ENCODE results near the gene CACNA1A. TPM values are rescaled to one million over a fixed set of nuclear protein-coding genes. Genes with fewer than 3 reads are reported as not detected.
A peak's percentile ranks its signal among the peaks of the same experiment; 100 is the strongest.

CACNA1A gene
- total RNA-seq, 1 experiment from 2014 or later, result not detected

- BruUV-seq (replicated peaks), result no TSS peak
- intact Hi-C loops (cut with micrococcal nuclease), result loop anchor here (1.0 to 5.0 kb wide), 2 partner anchors 8 to 1364 kb away; partner anchors contain the start of gene TECR
- Mint-ChIP-seq H3K9me3 (ENCODE audit: unreplicated experiment) (no peaks in the 10 kb centered on the region), H3K27me3 (ENCODE audit: insufficient read depth, unreplicated experiment) (no peaks in the 10 kb centered on the region), H3K4me3 (ENCODE audit: unreplicated experiment) (peak overlapping the region; percentile 62), H3K4me1 (ENCODE audit: insufficient read depth, unreplicated experiment) (peaks cover 22% of the 10 kb centered on the region), H3K27ac (ENCODE audit: low read depth, unreplicated experiment) (peak overlapping the region; percentile 85), H3K36me3 (ENCODE audit: insufficient read depth, unreplicated experiment) (no peaks in the 10 kb centered on the region)
- peak; percentile 99 for DNase-seq (ENCODE audit: unreplicated experiment)
- no peak for TF ChIP-seq CTCF (IDR thresholded peaks at IDR 0.05; ENCODE audit: unreplicated experiment)
- POLR2A ChIA-PET, result interaction anchor here (0.6 to 7.2 kb wide), 11 partner anchors 8 to 1363 kb away, joined by 3 to 101 read pairs (median 4); partner anchors contain the start of genes DNAJB1, GCDH, IER2 and NACC1
- CTCF ChIA-PET, result interaction anchor here (0.5 to 1.5 kb wide), 6 partner anchors 10 to 180 kb away, joined by 3 to 6 read pairs (median 3); partner anchors contain the start of genes IER2 and STX10
Measured at GRCh38 chr19:13162724-13163608, 343.3 kb downstream of the CACNA1A start.

- intact Hi-C loops (cut with micrococcal nuclease), result loop anchor here (5.0 kb wide), 1 partner anchor 1367 kb away; the partner anchor contains the start of gene TECR
- Mint-ChIP-seq H3K36me3 (ENCODE audit: insufficient read depth, unreplicated experiment) (peaks cover 6% of the 10 kb centered on the region), H3K27ac (ENCODE audit: low read depth, unreplicated experiment) (no peak overlapping the region), H3K27me3 (ENCODE audit: insufficient read depth, unreplicated experiment) (no peaks in the 10 kb centered on the region), H3K4me3 (ENCODE audit: unreplicated experiment) (no peak overlapping the region), H3K4me1 (ENCODE audit: insufficient read depth, unreplicated experiment) (peaks cover 15% of the 10 kb centered on the region), H3K9me3 (ENCODE audit: unreplicated experiment) (no peaks in the 10 kb centered on the region)
- no peak for TF ChIP-seq CTCF (IDR thresholded peaks at IDR 0.05; ENCODE audit: unreplicated experiment)
- CTCF ChIA-PET, result interaction anchor here (0.6 to 1.2 kb wide), 2 partner anchors 10 to 102 kb away, joined by 3 read pairs; no protein-coding TSS in a partner anchor
- POLR2A ChIA-PET, result interaction anchor here (0.9 kb wide), 1 partner anchor 100 kb away, joined by 3 read pairs; no protein-coding TSS in a partner anchor
- peak; percentile 52 for DNase-seq (ENCODE audit: unreplicated experiment)
- no TSS peak for BruUV-seq (replicated peaks)
Measured at GRCh38 chr19:13160557-13160956, 345.7 kb downstream of the CACNA1A start.

GRCh38 chr19:13159713-13160112 is 346.6 kb downstream of the CACNA1A start:
- Mint-ChIP-seq H3K36me3 (ENCODE audit: insufficient read depth, unreplicated experiment) (peaks cover 14% of the 10 kb centered on the region), H3K27ac (ENCODE audit: low read depth, unreplicated experiment) (no peak overlapping the region), H3K9me3 (ENCODE audit: unreplicated experiment) (no peaks in the 10 kb centered on the region), H3K4me1 (ENCODE audit: insufficient read depth, unreplicated experiment) (peaks cover 11% of the 10 kb centered on the region), H3K4me3 (ENCODE audit: unreplicated experiment) (no peak overlapping the region), H3K27me3 (ENCODE audit: insufficient read depth, unreplicated experiment) (no peaks in the 10 kb centered on the region)
- TF ChIP-seq CTCF (IDR thresholded peaks at IDR 0.05; ENCODE audit: unreplicated experiment), result no peak
- POLR2A ChIA-PET, result no interaction called here
- BruUV-seq (replicated peaks), result no TSS peak
- no peak for DNase-seq (ENCODE audit: unreplicated experiment)
- CTCF ChIA-PET, result no interaction called here
- intact Hi-C loops (cut with micrococcal nuclease), result loop anchor here (5.0 to 10.0 kb wide), 2 partner anchors 75 to 1368 kb away; partner anchors contain the start of gene TECR

All from MCF 10A (cell line).